ENCODE results near the gene KIRREL3. TPM values are rescaled to one million over a fixed set of nuclear protein-coding genes. Genes with fewer than 3 reads are reported as not detected.

KIRREL3 gene
- total and polyA plus RNA-seq, 2 of the 8 experiments (the other 6 are each of a cell fraction or from before 2014, with no cell fraction given): 0.29 to 0.32 TPM

DNA sequence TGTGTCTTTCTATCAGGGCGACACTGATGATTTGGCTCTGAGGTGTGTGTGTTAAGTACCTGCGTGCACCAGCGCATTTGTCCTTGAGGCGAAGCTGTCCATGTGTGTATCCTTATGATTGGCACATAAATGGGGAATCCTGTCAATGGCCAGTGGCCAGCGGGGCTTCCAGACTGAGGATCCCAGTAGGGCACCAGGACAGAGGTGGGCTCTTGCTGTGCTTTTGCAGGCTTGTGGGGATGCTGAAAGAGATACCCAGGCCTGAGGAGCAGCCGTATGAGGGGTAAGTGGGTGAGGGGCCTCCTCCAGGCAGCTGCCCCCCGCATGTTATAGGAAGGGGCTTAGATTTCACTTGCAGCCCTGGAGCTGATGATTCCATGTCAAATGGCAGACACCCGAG lies 488.3 kb downstream of the KIRREL3 start:
- H4K91ac ChIP-seq (replicated peaks; ENCODE audit: insufficient read length, low read length): no peak overlapping the region
- H2AK5ac ChIP-seq (ENCODE audit: low read depth, low read length): no peak overlapping the region
- CTCF ChIA-PET (ENCODE audit: partially characterized antibody): interaction anchor here (0.7 to 1.7 kb wide), 3 partner anchors 9 to 72 kb away, joined by 3 to 5 read pairs (median 4); no protein-coding TSS in a partner anchor
- TF ChIP-seq CTBP2 (IDR thresholded peaks at IDR 0.05; ENCODE audit: borderline replicate concordance, insufficient read depth, insufficient read length, low read length) (no peak), RXRA (IDR thresholded peaks at IDR 0.05; ENCODE audit: insufficient read depth, low read depth, low read length) (no peak), NRF1 (IDR thresholded peaks at IDR 0.05; ENCODE audit: low read depth, low read length) (no peak), KDM5A (IDR thresholded peaks at IDR 0.05; ENCODE audit: low read length) (no peak)
- no peak overlapping the region for H2AFZ ChIP-seq (ENCODE audit: low read length)
- no peaks in the 10 kb centered on the region for H3K9me3 ChIP-seq (ENCODE audit: insufficient read depth in 2 of 2, low read depth in 1 of 2, low read length in 1 of 2)
- H3K27me3 ChIP-seq (replicated peaks in 1 of 4; ENCODE audit: control insufficient read depth in 3 of 4, extremely low read depth in 1 of 4, insufficient read depth in 3 of 4, low read length in 3 of 4): no peaks in the 10 kb centered on the region
- no peak overlapping the region for H2BK5ac ChIP-seq (ENCODE audit: low read depth, low read length)
- no peak overlapping the region for H3K4me3 ChIP-seq (ENCODE audit: extremely low read depth in 1 of 4, insufficient read depth in 2 of 4, low read depth in 3 of 4, low read length in 4 of 4)
- WGBS, 2 experiments (ENCODE audit: extremely low coverage in 1 of 2, insufficient coverage in 1 of 2, insufficient read length in 1 of 2, insufficient replicate concordance in 2 of 2, low coverage in 1 of 2, low lambda C conversion rate in 2 of 2, missing lambda C conversion rate in 1 of 2): 85% methylated on average over 7 of the region's 8 CpGs; no CpG with 5 or more reads in 1 of the 2 experiments
- H3K36me3 ChIP-seq (ENCODE audit: control insufficient read depth in 2 of 4, insufficient read depth in 4 of 4, low read length in 3 of 4): no peaks in the 10 kb centered on the region
- no peak overlapping the region for H2BK120ac ChIP-seq (replicated peaks; ENCODE audit: low read depth, low read length)
- H4K20me1 ChIP-seq (replicated peaks in 1 of 2; ENCODE audit: control insufficient read depth in 1 of 2, insufficient read depth in 2 of 2, low read length in 2 of 2): no peaks in the 10 kb centered on the region
- POLR2A ChIA-PET (ENCODE audit: partially characterized antibody): no interaction called here
- H3K14ac ChIP-seq (ENCODE audit: insufficient read length): no peak overlapping the region
- no peak overlapping the region for H3K23ac ChIP-seq (ENCODE audit: insufficient read length)
- FAIRE-seq (no peak), DNase-seq (ENCODE audit: low read depth in 1 of 2, low spot score in 2 of 2) (no peak)
- no peak overlapping the region for H4K8ac ChIP-seq (ENCODE audit: extremely low read depth, insufficient read depth, low read length)
- no peaks in the 10 kb centered on the region for H3K79me1 ChIP-seq (ENCODE audit: low read depth, low read length)
- no peak overlapping the region for H3K27ac ChIP-seq (ENCODE audit: low read depth, low read length)
- H3K56ac ChIP-seq (replicated peaks; ENCODE audit: insufficient read length, low read depth, low read length): no peak overlapping the region
- H4K5ac ChIP-seq (ENCODE audit: insufficient read length, low read depth, low read length): no peak overlapping the region
- no peak overlapping the region for H3K18ac ChIP-seq (ENCODE audit: extremely low read depth, low read length)
- H2BK15ac ChIP-seq (ENCODE audit: low read length): no peak overlapping the region
- no peaks in the 10 kb centered on the region for H3K23me2 ChIP-seq (ENCODE audit: low read depth, low read length)
- no peak overlapping the region for H3K4me2 ChIP-seq (ENCODE audit: insufficient read depth in 1 of 2, low read depth in 2 of 2, low read length in 2 of 2)
- H2BK20ac ChIP-seq (ENCODE audit: low read length): no peak overlapping the region
- H3K4ac ChIP-seq (replicated peaks; ENCODE audit: insufficient read length, low read depth, low read length): no peak overlapping the region
- H2BK12ac ChIP-seq (ENCODE audit: low read depth, low read length): no peak overlapping the region
- H3K9ac ChIP-seq (replicated peaks in 1 of 4; ENCODE audit: extremely low read depth in 1 of 4, low read depth in 3 of 4, low read length in 3 of 4): no peak overlapping the region
- no peaks in the 10 kb centered on the region for H3K79me2 ChIP-seq (ENCODE audit: control insufficient read depth in 1 of 2, insufficient read depth in 2 of 2, low read length in 2 of 2)
- no peaks in the 10 kb centered on the region for H3K4me1 ChIP-seq (replicated peaks in 1 of 4; ENCODE audit: control insufficient read depth in 3 of 4, insufficient read depth in 4 of 4, low read length in 3 of 4)

Data from H1 (cell line).